K562 (cell line): ENCODE measurements around the gene COL21A1. TPM values are rescaled to one million over a fixed set of nuclear protein-coding genes. Genes with fewer than 3 reads are reported as not detected.

Source experiments
- ATAC-seq: fragments of 200-7000 bp; cut with Tn5 transposase; 3 replicates; pipeline ENCODE4 v1.9.1; 2020; ENCODE audit warnings: moderate library complexity
- BruUV-seq: library from RNA; stranded (reverse); fragments of 400-500 nt; replicated peaks from 2 replicates; lab custom pipeline; 2021; lab: Mats Ljungman, UMichigan
- CTCF ChIA-PET: fragments of 300-600 bp; formaldehyde crosslinking; extraction: SDS; loops from one replicate; lab custom pipeline; 2021; ENCODE audit warnings: low intra/inter-chr PET ratio; lab: Yijun Ruan, JAX
- POLR2A ChIA-PET: fragments of 300-600, 350-650 bp; sonication (Branson Sonifier 250); formaldehyde crosslinking; extraction: SDS; loops from one replicate; lab custom pipeline; 2021; ENCODE audit warnings: antibody characterized with exemption, inconsistent platforms; lab: Yijun Ruan, JAX
- DNase-seq, 4 experiments: peaks; one replicate each; pipeline versions ENCODE4 v3.0.0 to v3.0.0-alpha.2; 2011 to 2018; ENCODE audit warnings: low spot score in 3 of 4, mixed read lengths in 3 of 4; ENCODE audit errors: extremely low read depth in 1 of 4
- FAIRE-seq: peaks from 2 replicates; lab custom pipeline; 2011; peaks lifted over from hg19 to GRCh38; lab: Jason Lieb, UNC
- H2AFZ ChIP-seq: 2 replicates; pipeline ENCODE4 v1.6.0; 2011; ENCODE audit warnings: low read depth, low read length, control low read depth, inconsistent platforms
- H3K27ac ChIP-seq: fragments of 200-600 bp; 3 replicates; pipeline ENCODE4 v1.8.0; 2011; ENCODE audit warnings: low read depth, mild to moderate bottlenecking, control low read depth, inconsistent platforms, low read length, moderate library complexity, mixed read lengths; ENCODE audit errors: extremely low read depth
- H3K27me3 ChIP-seq, 2 experiments: fragments of 300-600 bp in 1 of 2; 2 replicates in 1 of 2; 3 replicates in 1 of 2; pipeline versions ENCODE4 v1.6.0 to v1.8.0; 2011; ENCODE audit warnings: inconsistent platforms in 2 of 2, low read length in 2 of 2, mild to moderate bottlenecking in 1 of 2, mixed read lengths in 1 of 2, moderate library complexity in 1 of 2; ENCODE audit not compliant: control insufficient read depth in 2 of 2, insufficient read depth in 2 of 2
- H3K36me3 ChIP-seq: fragments of 300-600 bp; 3 replicates; pipeline ENCODE4 v1.8.0; 2011; ENCODE audit warnings: mild to moderate bottlenecking, low read length, inconsistent platforms; ENCODE audit not compliant: control insufficient read depth, insufficient read depth
- H3K4me1 ChIP-seq, 2 experiments: fragments of 200-600 bp in 1 of 2; replicated peaks in 1 of 2; 2 replicates in 1 of 2; 3 replicates in 1 of 2; pipeline versions ENCODE4 v1.5.1 to v1.8.0; 2011; ENCODE audit warnings: inconsistent platforms in 2 of 2, low read length in 2 of 2, mild to moderate bottlenecking in 1 of 2, mixed read lengths in 1 of 2, moderate library complexity in 1 of 2; ENCODE audit not compliant: control insufficient read depth in 2 of 2, insufficient read depth in 2 of 2
- H3K4me2 ChIP-seq: 2 replicates; pipeline ENCODE4 v1.6.1; 2011; ENCODE audit warnings: low read length, control low read depth, inconsistent platforms, mixed read lengths; ENCODE audit not compliant: insufficient read depth
- H3K4me3 ChIP-seq: fragments of 200-600 bp; sonication (generic), shearing (Covaris generic); 2 replicates; pipeline ENCODE4 v1.5.1; 2016; ENCODE audit warnings: control low read depth, inconsistent platforms
- H3K79me2 ChIP-seq: fragments of 200-600 bp; 3 replicates; pipeline ENCODE4 v1.8.0; 2011; ENCODE audit warnings: low read length, inconsistent platforms; ENCODE audit not compliant: control insufficient read depth, insufficient read depth
- H3K9ac ChIP-seq, 2 experiments: 2 replicates each; pipeline versions ENCODE4 v1.6.0 to v1.6.1; 2011; ENCODE audit warnings: low read depth in 2 of 2, low read length in 2 of 2, control low read depth in 1 of 2, inconsistent platforms in 1 of 2, mild to moderate bottlenecking in 1 of 2, mixed read lengths in 1 of 2; ENCODE audit not compliant: insufficient read depth in 1 of 2
- H3K9me1 ChIP-seq: one replicate; pipeline ENCODE4 v1.6.0; 2011; ENCODE audit warnings: inconsistent platforms, mild to moderate bottlenecking, low read length, moderate library complexity; ENCODE audit not compliant: control insufficient read depth, insufficient read depth
- H3K9me3 ChIP-seq: replicated peaks from 2 replicates; pipeline ENCODE4 v1.5.1; 2011; ENCODE audit warnings: low read depth, low read length, inconsistent platforms; ENCODE audit not compliant: control insufficient read depth, insufficient read depth
- H4K20me1 ChIP-seq: replicated peaks from 2 replicates; pipeline ENCODE4 v1.6.1; 2011; ENCODE audit warnings: low read length, inconsistent platforms, mixed read lengths; ENCODE audit not compliant: control insufficient read depth, insufficient read depth
- FIP1L1 ChIP-seq: fragments of 200-400 bp; formaldehyde crosslinking; IDR thresholded peaks from 2 replicates; pipeline ENCODE4 v1.6.1; 2018; ENCODE audit warnings: mild to moderate bottlenecking, low read depth, low read length; ENCODE audit not compliant: poor library complexity, severe bottlenecking
- NR4A1 ChIP-seq, 2 experiments: fragments of 250-450 bp in 1 of 2; fragments of 450-650 bp in 1 of 2; sonication (Bioruptor Pico) in 1 of 2; IDR thresholded peaks; 2 replicates each; pipeline versions ENCODE4 v1.4.0 to v1.6.1; 2016 to 2020; ENCODE audit warnings: mild to moderate bottlenecking in 2 of 2, missing compliant biosample characterization in 1 of 2, missing genetic modification characterization in 1 of 2, moderate library complexity in 1 of 2
- SRSF1 ChIP-seq: fragments of 200-400 bp; formaldehyde crosslinking; IDR thresholded peaks from 2 replicates; pipeline ENCODE4 v1.6.1; 2017; ENCODE audit warnings: mild to moderate bottlenecking, low read depth, low read length, moderate library complexity
- TCF3 ChIP-seq: sonication (generic); formaldehyde crosslinking; IDR thresholded peaks from 2 replicates; pipeline ENCODE4 v1.4.0; 2020; ENCODE audit warnings: mild to moderate bottlenecking, missing genetic modification reagents
- YBX1 ChIP-seq: fragments of 450-650 bp; IDR thresholded peaks from 2 replicates; pipeline ENCODE4 v1.7.1; 2016; ENCODE audit warnings: mild to moderate bottlenecking
- ZC3H4 ChIP-seq: sonication (generic); formaldehyde crosslinking; IDR thresholded peaks from 2 replicates; pipeline ENCODE4 v1.9.0; 2021; ENCODE audit warnings: missing genetic modification reagents, borderline replicate concordance
- ZNF253 ChIP-seq: fragments of 250-450 bp; sonication (Bioruptor Pico); conservative IDR thresholded peaks from 2 replicates; pipeline ENCODE4 v1.6.1; 2021; ENCODE audit warnings: mild to moderate bottlenecking
- ZNF324 ChIP-seq: fragments of 250-450 bp; sonication (Bioruptor Pico); IDR thresholded peaks from 2 replicates; pipeline ENCODE4 v1.4.0; 2020; ENCODE audit warnings: mild to moderate bottlenecking
- WGBS: fragments of 100-300 bp; shearing (Covaris generic); methylation state at CpG from one replicate; pipeline ENCODE4 v1.1.6; 2016; ENCODE audit warnings: low coverage, mixed read lengths; ENCODE audit not compliant: insufficient coverage; ENCODE audit errors: missing lambda C conversion rate; 5-methylcytosine and 5-hydroxymethylcytosine counted together
- in situ Hi-C: fragments of 300-500 bp; cut with MboI; formaldehyde crosslinking; loops from 4 replicates; pipeline ENCODE4 v1.15.0; 2018; ENCODE audit warnings: inconsistent platforms, mixed read lengths
- intact Hi-C: fragments of 100-400 bp; cut with micrococcal nuclease; formaldehyde crosslinking; loops from 2 replicates; pipeline ENCODE4 v1.14.2; 2022
- polyA plus RNA-seq, 8 experiments: library from polyadenylated mRNA; depleted of rRNA in 4 of 8; stranded (reverse) in 5 of 8; unstranded in 3 of 8; fragments of >200 nt; fragmentation: Nextera tagmentation in 2 of 8; fragmentation: Illumina TruSeq in 1 of 8; extraction: Ambion mirVana in 2 of 8; extraction: Trizol in 1 of 8; gene quantifications; 2 replicates each; pipeline versions ENCODE4 v1.2.1 to v1.2.3, GENCODE V29; 2011 to 2014; ENCODE audit warnings: inconsistent platforms in 1 of 8, missing spikeins in 1 of 8
- total RNA-seq, 7 experiments: library from RNA; depleted of rRNA in 6 of 7; stranded (reverse); fragments of >200 nt in 6 of 7; fragmentation: Illumina TruSeq in 2 of 7; extraction: Trizol in 2 of 7; gene quantifications; 2 replicates each; pipeline versions ENCODE4 v1.2.1 to v1.2.3, GENCODE V29; 2011 to 2021; ENCODE audit warnings: low replicate concordance in 1 of 7
- TF ChIP-seq, protein P1 (sequence below): fragments of 450-650 bp; IDR thresholded peaks from 2 replicates; pipeline ENCODE4 v1.6.1; 2016; ENCODE audit warnings: borderline replicate concordance
- TF ChIP-seq, protein P2 (sequence below): sonication (generic); formaldehyde crosslinking; IDR thresholded peaks from 2 replicates; pipeline ENCODE4 v1.8.0; 2022; ENCODE audit warnings: mild to moderate bottlenecking, missing genetic modification reagents
- TF ChIP-seq, protein P3 (sequence below): fragments of 250-450 bp; sonication (Bioruptor Pico); IDR thresholded peaks from 2 replicates; pipeline ENCODE4 v1.5.0; 2021

COL21A1 gene
- total and polyA plus RNA-seq, 9 of the 15 experiments (the other 6 are each of a cell fraction or from before 2014, with no cell fraction given): 0.03 to 0.76 (median 0.25) TPM

DNA sequence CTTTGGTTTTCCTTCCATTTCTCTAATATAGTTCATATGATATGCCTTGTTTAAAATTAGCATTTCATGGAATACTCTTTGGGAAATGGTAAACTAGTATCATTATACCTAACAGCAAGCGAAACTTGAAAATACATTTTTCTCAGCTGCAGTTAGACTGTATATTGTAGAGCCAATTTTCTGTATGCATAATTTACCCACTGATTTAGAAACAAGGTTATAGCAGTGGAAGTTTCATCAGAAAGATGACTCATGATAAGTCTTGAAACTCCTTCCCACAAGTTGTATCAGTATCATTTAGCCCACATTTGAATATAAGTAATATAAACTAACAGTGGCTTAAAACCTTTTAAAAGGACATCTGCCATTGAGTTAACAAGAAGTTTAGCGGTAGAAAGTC, 207.2 kb downstream of the COL21A1 start:
- in situ Hi-C loops (no loop called here), intact Hi-C loops (no loop called here)
- Histone ChIP-seq H3K9me3 (0 out of 2 replicates have a peak, but pooled peaks cover 1% of the 10 kb centered on the region), H3K27ac (no peak overlapping the region), H3K9ac (no peak overlapping the region), H4K20me1 (no peaks in the 10 kb centered on the region), H3K4me1 (no peaks in the 10 kb centered on the region), H2AFZ (no peak overlapping the region), H3K4me2 (no peak overlapping the region), H3K79me2 (no peaks in the 10 kb centered on the region)
- CTCF ChIA-PET: no interaction called here
- no peak for ATAC-seq
- no TSS peak for BruUV-seq
- no peak for FAIRE-seq
- WGBS: 0% methylated on average over 2 of the region's 2 CpGs
- TF ChIP-seq ZNF253 (CRISPR knock-in tag) (no peak), TCF3 (CRISPR knock-in tag) (no peak), ZNF324 (CRISPR knock-in tag) (no peak), ZC3H4 (CRISPR knock-in tag) (no peak), YBX1 (no peak), NR4A1 (CRISPR knock-in tag; IDR thresholded peaks at IDR 0.05) (no peak), NR4A1 (tag; IDR thresholded peaks at IDR 0.05) (no peak), SRSF1 (no peak), FIP1L1 (no peak)
- TF ChIP-seq, protein P1, sequence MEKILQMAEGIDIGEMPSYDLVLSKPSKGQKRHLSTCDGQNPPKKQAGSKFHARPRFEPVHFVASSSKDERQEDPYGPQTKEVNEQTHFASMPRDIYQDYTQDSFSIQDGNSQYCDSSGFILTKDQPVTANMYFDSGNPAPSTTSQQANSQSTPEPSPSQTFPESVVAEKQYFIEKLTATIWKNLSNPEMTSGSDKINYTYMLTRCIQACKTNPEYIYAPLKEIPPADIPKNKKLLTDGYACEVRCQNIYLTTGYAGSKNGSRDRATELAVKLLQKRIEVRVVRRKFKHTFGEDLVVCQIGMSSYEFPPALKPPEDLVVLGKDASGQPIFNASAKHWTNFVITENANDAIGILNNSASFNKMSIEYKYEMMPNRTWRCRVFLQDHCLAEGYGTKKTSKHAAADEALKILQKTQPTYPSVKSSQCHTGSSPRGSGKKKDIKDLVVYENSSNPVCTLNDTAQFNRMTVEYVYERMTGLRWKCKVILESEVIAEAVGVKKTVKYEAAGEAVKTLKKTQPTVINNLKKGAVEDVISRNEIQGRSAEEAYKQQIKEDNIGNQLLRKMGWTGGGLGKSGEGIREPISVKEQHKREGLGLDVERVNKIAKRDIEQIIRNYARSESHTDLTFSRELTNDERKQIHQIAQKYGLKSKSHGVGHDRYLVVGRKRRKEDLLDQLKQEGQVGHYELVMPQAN: no peak
- TF ChIP-seq, protein P2, sequence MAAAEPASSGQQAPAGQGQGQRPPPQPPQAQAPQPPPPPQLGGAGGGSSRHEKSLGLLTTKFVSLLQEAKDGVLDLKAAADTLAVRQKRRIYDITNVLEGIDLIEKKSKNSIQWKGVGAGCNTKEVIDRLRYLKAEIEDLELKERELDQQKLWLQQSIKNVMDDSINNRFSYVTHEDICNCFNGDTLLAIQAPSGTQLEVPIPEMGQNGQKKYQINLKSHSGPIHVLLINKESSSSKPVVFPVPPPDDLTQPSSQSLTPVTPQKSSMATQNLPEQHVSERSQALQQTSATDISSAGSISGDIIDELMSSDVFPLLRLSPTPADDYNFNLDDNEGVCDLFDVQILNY (CRISPR knock-in tag): no peak
- TF ChIP-seq, protein P3, sequence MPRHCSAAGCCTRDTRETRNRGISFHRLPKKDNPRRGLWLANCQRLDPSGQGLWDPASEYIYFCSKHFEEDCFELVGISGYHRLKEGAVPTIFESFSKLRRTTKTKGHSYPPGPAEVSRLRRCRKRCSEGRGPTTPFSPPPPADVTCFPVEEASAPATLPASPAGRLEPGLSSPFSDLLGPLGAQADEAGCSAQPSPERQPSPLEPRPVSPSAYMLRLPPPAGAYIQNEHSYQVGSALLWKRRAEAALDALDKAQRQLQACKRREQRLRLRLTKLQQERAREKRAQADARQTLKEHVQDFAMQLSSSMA (CRISPR knock-in tag): no peak
- TF ChIP-seq, all 486 proteins: peak for 0
- POLR2A ChIA-PET: no interaction called here
- Histone ChIP-seq H3K36me3 (no peaks in the 10 kb centered on the region), H3K27me3 (no peaks in the 10 kb centered on the region), H3K4me3 (no peak overlapping the region), H3K9me1 (no peaks in the 10 kb centered on the region)
- no peak for DNase-seq
